DMS53 treated with DMSO at 0.1 percent for 48 hours (cell line): ENCODE data around the gene PRKACG.
"Not testable (repeated sequence)": the region's sequence is repeated elsewhere in the genome, so short reads cannot be mapped to it uniquely, and the experiment has no call there.

Experiments
- DNase-seq: peaks from one replicate; lab custom pipeline; 2025; ENCODE audit not compliant: unreplicated experiment; lab: John Stamatoyannopoulos, UW

Gene PRKACG

GRCh38 chr9:69027355-69028097 is 13.6 kb upstream of the PRKACG start:
- peak; percentile 44 for DNase-seq

DNA sequence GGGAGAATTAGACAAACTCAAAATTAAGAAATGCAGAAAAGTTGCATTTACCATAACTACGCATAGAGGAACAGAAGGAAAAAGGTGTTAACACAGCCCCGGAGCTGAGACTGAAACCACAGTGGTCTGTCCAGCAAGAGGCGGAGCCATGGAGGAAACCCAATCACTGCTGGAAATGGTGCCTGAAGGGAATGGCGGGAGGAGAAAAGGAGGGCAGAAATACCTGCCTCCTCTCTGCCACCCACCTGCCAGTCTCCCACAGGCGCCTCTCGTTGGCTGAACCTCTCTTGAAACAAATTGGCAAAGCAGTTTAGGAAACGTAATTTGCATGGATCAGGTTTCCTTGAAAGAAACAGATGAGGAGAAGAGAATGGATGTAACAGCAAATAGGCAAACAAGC is 9.7 kb upstream of the PRKACG start:
- DNase-seq = no peak

DNA sequence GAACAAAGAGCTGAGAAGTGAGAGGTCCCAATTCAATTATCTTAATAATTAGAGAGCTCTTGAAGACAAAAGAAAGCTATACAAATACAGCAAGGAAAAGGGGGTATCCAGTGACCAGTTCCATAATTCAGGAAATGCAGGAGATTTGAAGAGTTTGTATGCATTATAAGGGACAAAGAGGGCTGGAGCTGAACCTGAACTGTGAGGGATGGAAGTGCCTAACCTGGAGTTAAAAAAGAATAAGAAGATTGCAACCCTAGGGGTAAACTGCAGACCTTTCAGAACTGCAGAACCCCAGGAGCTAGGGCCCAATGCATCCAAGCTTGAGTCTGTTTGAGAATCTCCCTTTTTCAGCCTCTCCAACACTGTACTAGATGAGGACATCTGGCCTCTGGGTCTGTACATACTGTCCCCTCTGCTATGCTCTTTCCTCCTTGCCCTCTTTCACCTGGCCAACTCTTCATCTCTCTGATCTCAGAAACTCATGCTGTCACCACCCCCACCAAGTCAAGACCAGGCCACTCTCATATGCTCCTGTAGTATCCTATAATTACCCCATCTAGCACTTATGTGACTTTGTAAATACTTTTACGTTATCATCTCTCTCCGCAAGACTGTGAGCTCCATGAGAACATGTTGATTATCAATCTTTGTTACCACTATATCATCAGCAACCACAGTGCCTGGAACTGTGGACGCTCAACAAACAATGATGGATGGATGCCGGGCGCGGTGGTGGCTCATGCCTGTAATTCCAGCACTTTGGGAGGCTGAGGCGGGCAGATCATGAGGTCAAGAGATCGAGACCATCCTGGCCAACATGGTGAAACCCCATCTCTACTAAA is 6.6 kb upstream of the PRKACG start:
- no peak for DNase-seq

GRCh38 chr9:69019808-69020207 is 5.9 kb upstream of the PRKACG start:
- no peak for DNase-seq

DNA sequence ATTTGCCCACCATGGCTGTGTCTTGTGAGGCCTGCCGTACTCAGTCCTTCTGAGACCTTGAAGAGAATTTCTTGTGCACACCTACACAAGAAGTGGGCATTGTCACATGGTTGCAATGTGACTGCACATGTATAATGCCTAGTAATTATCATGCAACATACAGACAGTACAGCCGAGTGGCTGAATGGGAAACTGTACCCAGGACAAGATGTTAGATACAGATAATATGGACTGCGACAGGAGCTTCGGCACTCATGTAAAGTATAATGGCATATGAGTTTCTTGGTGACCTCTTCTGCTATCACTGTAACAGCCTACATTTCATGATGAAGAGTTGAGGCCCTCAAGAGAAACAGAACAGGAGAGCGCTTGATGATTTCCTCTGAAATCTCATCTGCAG is 4.8 kb upstream of the PRKACG start:
- DNase-seq = no peak

DNA sequence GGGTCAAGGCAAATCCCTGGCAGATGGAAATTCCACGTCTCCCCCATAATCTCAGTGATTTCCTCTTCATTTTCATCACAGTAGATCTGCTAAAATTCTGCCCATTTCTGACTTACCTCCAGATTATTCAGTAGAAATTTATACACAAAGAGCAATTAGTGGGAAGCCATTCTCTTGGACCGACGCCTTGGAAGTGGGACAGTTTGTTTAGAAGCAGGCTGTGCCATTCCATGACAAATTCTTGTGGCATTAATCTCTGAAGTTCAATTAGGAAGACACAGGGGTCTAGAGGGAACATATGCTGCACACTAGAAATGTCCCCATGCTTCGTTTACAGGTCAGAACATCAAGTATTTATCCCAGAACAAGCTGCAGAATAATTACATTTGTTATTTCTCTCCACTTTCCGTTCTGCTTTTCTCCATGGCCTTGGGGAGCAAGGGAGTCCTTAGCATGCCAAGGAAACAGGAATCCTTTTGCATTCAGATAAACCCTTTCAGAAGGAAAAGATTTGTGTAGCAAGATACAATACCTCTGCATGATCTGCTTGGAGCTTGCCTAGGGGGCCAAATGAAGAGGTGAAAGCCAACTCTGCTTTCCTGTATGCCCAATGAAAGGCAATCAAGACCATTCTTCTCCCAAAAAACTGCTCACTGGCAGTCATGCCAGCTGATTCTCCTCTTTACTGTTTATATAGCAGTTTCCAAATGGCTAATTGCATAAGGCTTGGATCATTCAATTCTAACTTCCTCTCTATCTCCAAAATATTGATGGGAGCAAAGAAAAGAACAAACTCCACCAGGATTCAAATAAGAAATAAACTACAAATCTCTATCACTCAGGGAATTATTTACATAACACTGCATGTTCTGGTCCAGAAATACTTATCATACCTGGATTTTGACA is 2.5 kb upstream of the PRKACG start:
- DNase-seq = no peak

DNA sequence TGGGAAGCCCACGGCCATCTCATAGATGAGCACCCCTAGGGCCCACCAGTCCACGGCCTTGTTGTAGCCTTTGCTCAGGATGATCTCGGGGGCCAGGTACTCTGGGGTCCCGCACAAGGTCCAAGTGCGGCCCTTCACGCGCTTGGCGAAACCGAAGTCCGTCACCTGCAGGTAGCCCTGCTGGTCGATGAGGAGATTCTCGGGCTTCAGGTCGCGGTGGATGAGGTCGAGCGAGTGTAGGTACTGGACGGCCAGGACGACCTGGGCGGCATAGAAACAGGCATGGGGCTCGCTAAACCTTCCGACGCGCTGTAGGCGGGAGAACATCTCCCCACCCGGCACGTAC is 558 bp downstream of the PRKACG start:
- no peak for DNase-seq

DNA sequence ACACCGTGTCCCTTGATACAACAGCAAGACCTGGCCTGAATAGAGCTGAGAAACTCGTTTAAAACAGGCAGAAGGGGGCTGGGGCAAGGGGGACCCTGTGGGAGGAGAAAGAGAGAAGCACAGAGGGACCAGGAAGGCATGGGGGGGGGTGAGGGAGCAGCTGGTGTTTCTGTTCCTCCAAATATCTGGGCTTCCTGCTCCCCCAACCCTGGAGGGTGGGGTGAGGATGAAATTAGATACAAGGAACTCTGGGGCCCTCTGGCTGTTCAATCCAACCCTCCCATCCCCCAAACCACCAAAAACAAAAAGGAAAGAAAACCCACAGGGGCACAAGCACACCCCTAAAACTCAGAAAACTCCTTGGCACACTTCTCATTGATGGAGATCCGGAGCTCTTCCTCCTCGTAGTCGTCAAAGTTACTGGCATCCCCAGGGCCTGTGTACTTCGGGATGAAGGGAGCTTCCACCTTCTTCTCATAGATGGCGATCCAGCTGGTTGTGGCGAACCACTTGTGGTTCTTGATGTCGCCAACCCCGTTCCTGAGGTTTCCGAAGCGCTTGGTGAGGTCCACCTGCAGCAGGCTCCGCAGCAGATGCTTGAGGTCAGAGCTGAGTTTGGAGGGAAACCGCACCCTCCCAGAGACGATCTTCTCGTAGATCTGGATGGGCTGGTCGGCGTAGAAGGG is 1.1 kb downstream of the PRKACG start:
- no peak for DNase-seq

GRCh38 chr9:69009708-69010107 is 4.2 kb downstream of the PRKACG start:
- no peak for DNase-seq

GRCh38 chr9:69004836-69005235 is 9.1 kb downstream of the PRKACG start:
- DNase-seq = no peak

- DNase-seq = no peak
Measured at GRCh38 chr9:69003051-69003450, 10.9 kb downstream of the PRKACG start.

- DNase-seq = no peak
Measured at GRCh38 chr9:69001921-69002320, 12.0 kb downstream of the PRKACG start.

DNA sequence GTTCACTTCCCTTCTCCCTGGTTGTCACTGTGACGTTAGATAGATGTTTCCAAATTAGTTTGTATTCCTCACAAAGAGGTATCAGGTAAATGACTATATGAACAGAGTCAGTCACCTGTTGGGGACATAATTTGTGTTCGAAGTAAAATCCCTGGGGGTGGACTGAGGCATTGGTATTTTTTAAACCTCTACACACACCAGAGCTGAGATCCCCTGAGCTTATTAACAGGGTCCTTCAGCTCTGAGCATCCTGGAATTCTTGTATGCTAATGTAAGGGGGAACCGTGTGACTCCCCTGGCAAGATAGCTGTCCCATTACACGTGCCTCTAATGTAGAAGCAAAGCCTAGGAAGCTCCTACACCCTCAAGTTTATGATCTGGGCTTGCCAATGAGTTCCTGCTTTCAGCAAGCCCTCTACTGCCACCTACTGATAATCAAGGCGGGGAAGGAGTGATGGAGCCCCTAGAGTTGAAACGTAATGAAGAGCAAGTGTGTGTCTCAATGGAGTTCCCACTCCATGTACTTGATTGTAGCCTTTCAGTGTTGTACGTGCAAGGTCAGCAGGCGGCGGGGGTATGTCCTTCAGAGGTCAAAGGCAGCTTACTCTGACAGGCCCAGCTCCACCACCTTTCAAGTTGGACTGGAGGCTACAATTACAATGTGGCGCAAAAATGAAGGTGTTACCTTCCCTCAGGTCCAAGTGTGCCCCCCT is 14.4 kb downstream of the PRKACG start:
- peak; percentile 42 for DNase-seq

GRCh38 chr9:68998812-68999211 is 15.1 kb downstream of the PRKACG start:
- DNase-seq = no peak

DNA sequence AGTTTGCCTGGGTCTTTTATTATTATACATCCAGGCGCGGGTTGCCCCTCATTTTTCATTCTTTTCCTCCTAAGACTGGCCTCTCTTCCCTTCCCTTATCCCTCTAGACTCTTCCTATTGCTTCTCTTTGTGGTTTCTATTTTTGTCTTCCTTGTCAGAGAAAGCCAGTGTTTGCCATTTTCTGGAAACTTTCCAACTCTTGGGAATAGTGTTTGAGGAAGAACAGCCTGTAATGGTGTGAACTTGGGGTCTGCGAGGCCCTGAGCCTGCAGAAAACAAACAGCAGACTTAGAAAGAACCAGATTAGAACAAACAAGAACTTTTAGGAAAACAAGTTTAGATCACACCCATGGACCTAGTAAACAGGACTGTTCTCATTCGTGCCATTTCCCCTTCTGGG is 15.5 kb downstream of the PRKACG start:
- DNase-seq = no peak

- DNase-seq = no peak
Measured at GRCh38 chr9:68997666-68998065, 16.2 kb downstream of the PRKACG start.

DNA sequence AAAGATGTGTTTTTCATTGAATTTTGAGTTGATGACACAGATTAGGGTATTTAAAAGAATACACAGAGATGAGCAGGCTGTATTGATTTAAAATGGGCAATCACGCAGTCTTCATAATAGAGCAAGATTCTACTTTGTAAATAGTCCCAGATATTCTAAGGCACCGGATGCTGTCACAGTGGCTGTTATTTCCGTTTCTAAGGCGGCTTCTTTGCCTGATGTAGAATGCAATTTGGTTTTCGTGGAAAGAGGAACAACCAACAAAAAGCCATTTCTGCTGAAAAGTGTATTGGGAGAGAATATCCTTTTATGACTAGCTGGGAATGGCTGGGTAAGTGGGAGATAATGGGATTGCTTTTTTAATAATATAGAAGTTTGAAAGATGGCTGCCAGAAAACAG is 17.5 kb downstream of the PRKACG start:
- no peak for DNase-seq

DNA sequence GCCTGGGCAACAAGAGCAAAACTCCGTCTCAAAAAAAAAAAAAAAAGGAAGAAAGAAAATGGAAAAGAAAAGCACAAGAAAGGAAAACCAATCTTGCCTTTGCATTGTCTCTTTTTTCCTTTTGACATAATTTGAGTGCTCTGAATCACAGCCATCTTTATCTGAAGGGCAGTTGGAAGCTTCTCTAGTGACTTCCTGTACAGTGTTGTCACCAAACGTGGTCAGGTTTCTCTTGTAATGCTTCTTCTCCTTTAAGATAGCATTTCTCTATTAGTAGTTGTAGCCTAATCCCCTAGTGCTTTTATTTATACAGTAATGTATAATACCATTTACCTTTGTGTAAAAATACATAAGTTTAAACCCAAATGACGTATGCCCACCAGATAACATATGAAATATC is 18.1 kb downstream of the PRKACG start:
- no peak for DNase-seq

DNA sequence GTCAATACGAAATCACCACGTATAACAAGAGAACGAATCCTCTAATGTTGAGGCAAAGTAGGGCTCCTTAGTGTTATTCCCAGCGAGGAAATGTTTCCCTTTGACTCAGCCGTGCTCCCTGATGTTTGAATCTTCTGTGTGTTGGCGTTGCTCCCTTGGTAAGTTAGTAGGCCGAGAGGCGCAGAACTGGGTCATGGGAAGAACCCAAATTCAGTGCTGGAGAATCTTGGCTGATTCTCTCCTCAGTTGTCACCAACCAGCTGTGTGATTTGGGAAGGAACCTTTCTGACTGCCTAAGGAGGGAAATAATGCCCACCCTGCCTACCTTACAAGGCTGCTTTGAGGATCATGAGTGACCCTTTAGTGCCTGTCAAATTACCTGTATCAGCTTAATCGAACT is 22.5 kb downstream of the PRKACG start:
- DNase-seq = no peak

DNA sequence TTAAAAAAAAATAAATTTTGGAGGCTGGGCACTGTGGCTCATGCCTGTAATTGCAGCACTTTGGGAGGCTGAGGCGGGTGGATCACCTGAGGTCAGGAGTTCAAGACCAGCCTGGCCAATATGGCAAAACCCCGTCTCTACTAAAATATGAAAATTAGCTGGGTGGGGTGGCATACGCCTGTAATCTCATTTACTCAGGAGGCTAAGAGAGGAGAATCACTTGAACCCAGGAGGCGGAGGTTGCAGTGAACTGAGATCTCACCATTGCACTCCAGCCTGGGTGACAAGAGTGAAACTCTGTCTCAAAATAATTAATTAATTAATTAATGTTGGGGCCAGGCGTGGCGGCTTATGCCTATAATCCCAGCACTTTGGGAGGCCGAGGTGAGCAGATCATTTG is 27.0 kb downstream of the PRKACG start:
- not testable (repeated sequence) for DNase-seq
